ENCODE data around the gene RECQL5. TPM values are rescaled to one million over a fixed set of nuclear protein-coding genes. Genes with fewer than 3 reads are reported as not detected.

The RECQL5 gene
- total RNA-seq, 1 experiment from 2014 or later, result 67.0 TPM

DNA sequence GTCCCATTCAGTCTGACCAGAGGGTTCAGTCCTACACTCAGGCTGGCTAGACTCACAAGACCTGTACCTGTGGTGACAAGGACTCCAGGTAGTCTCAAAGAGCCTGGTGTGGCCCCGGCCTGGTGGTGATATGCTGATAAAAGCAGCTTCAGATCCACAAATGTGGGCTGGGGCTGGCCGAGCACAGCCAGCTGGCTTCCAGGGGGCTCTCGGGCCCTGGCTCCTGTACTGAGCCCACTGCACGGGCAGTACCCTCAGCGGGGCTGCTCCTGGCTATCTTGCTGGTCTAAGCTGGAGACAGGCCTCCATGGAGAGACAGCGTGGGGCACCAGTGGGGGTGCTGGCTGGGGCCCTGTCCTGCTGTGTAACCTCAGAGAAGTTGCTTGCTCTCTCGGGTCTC lies 29.4 kb downstream of the RECQL5 start:
- intact Hi-C loops (cut with micrococcal nuclease; ENCODE audit: unreplicated experiment), result no loop called here
- no peak for TF ChIP-seq CTCF (IDR thresholded peaks at IDR 0.05; ENCODE audit: insufficient read depth in 1 of 2, low read depth in 1 of 2, low read length in 1 of 2, severe bottlenecking in 1 of 2, unreplicated experiment in 1 of 2)
- no peaks in the 10 kb centered on the region for H3K27me3 ChIP-seq (replicated peaks; ENCODE audit: control insufficient read depth, insufficient read depth, low read length)
- H3K9me3 Mint-ChIP-seq (ENCODE audit: unreplicated experiment), result no peaks in the 10 kb centered on the region
- no peaks in the 10 kb centered on the region for H3K27me3 Mint-ChIP-seq (ENCODE audit: insufficient read depth, unreplicated experiment)
- no peaks in the 10 kb centered on the region for H3K9me3 ChIP-seq
- no peak overlapping the region for H3K27ac Mint-ChIP-seq (ENCODE audit: unreplicated experiment)
- CTCF ChIA-PET, result interaction anchor here (0.6 to 1.9 kb wide), 5 partner anchors 9 to 113 kb away, joined by 3 to 5 read pairs (median 4); partner anchors contain the start of gene ITGB4
- no peak for DNase-seq
- POLR2A ChIA-PET, result no interaction called here
- peaks cover 38% of the 10 kb centered on the region for H3K4me1 ChIP-seq
- H3K4me3 Mint-ChIP-seq (ENCODE audit: unreplicated experiment), result no peak overlapping the region
- no peak overlapping the region for H3K4me3 ChIP-seq (ENCODE audit: low read depth, low read length)
- peaks cover 1% of the 10 kb centered on the region for H3K36me3 ChIP-seq (ENCODE audit: control insufficient read depth, insufficient read depth, low read length)
- H3K36me3 Mint-ChIP-seq (ENCODE audit: insufficient read depth, unreplicated experiment), result peaks cover 29% of the 10 kb centered on the region
- H3K4me1 Mint-ChIP-seq (ENCODE audit: low read depth, unreplicated experiment), result peaks cover 9% of the 10 kb centered on the region
- BruUV-seq (replicated peaks), result no TSS peak

GRCh38 chr17:75637143-75637538 lies 29.8 kb downstream of the RECQL5 start:
- Histone ChIP-seq H3K4me1 (peaks cover 34% of the 10 kb centered on the region), H3K9me3 (no peaks in the 10 kb centered on the region), H3K27me3 (replicated peaks; ENCODE audit: control insufficient read depth, insufficient read depth, low read length) (no peaks in the 10 kb centered on the region), H3K4me3 (ENCODE audit: low read depth, low read length) (no peak overlapping the region), H3K36me3 (ENCODE audit: control insufficient read depth, insufficient read depth, low read length) (peaks cover 1% of the 10 kb centered on the region)
- TF ChIP-seq CTCF (IDR thresholded peaks at IDR 0.05; ENCODE audit: insufficient read depth in 1 of 2, low read depth in 1 of 2, low read length in 1 of 2, severe bottlenecking in 1 of 2, unreplicated experiment in 1 of 2), result no peak
- DNase-seq, result no peak
- peaks cover 29% of the 10 kb centered on the region for H3K36me3 Mint-ChIP-seq (ENCODE audit: insufficient read depth, unreplicated experiment)
- H3K27me3 Mint-ChIP-seq (ENCODE audit: insufficient read depth, unreplicated experiment), result no peaks in the 10 kb centered on the region
- ChIA-PET POLR2A (no interaction called here), CTCF (interaction anchor here (1.1 to 1.9 kb wide), 3 partner anchors 9 to 111 kb away, joined by 3 to 5 read pairs (median 5); a partner anchor contains a TSS)
- peaks cover 9% of the 10 kb centered on the region for H3K4me1 Mint-ChIP-seq (ENCODE audit: low read depth, unreplicated experiment)
- H3K9me3 Mint-ChIP-seq (ENCODE audit: unreplicated experiment), result no peaks in the 10 kb centered on the region
- no peak overlapping the region for H3K27ac Mint-ChIP-seq (ENCODE audit: unreplicated experiment)
- intact Hi-C loops (cut with micrococcal nuclease; ENCODE audit: unreplicated experiment), result no loop called here
- H3K4me3 Mint-ChIP-seq (ENCODE audit: unreplicated experiment), result no peak overlapping the region
- no TSS peak for BruUV-seq (replicated peaks)

- Histone ChIP-seq H3K4me1 (peaks cover 32% of the 10 kb centered on the region), H3K9me3 (no peaks in the 10 kb centered on the region), H3K27me3 (replicated peaks; ENCODE audit: control insufficient read depth, insufficient read depth, low read length) (no peaks in the 10 kb centered on the region), H3K4me3 (ENCODE audit: low read depth, low read length) (no peak overlapping the region), H3K36me3 (ENCODE audit: control insufficient read depth, insufficient read depth, low read length) (peaks cover 4% of the 10 kb centered on the region)
- Mint-ChIP-seq H3K4me1 (ENCODE audit: low read depth, unreplicated experiment) (peaks cover 9% of the 10 kb centered on the region), H3K27me3 (ENCODE audit: insufficient read depth, unreplicated experiment) (no peaks in the 10 kb centered on the region), H3K36me3 (ENCODE audit: insufficient read depth, unreplicated experiment) (peaks cover 29% of the 10 kb centered on the region), H3K27ac (ENCODE audit: unreplicated experiment) (peak overlapping the region; percentile 29), H3K9me3 (ENCODE audit: unreplicated experiment) (no peaks in the 10 kb centered on the region), H3K4me3 (ENCODE audit: unreplicated experiment) (no peak overlapping the region)
- ChIA-PET CTCF (interaction anchor here (1.8 to 1.9 kb wide), 2 partner anchors 10 to 111 kb away, joined by 5 read pairs; a partner anchor contains a TSS), POLR2A (no interaction called here)
- BruUV-seq (replicated peaks), result no TSS peak
- no peak for DNase-seq
- TF ChIP-seq CTCF (IDR thresholded peaks at IDR 0.05; ENCODE audit: insufficient read depth in 1 of 2, low read depth in 1 of 2, low read length in 1 of 2, severe bottlenecking in 1 of 2, unreplicated experiment in 1 of 2), result no peak
- intact Hi-C loops (cut with micrococcal nuclease; ENCODE audit: unreplicated experiment), result no loop called here
Measured at GRCh38 chr17:75636381-75637142, 30.4 kb downstream of the RECQL5 start.

Measured in Caco-2 (cell line).